ENCODE measurements around the gene TBX18.

TBX18 gene

DNA sequence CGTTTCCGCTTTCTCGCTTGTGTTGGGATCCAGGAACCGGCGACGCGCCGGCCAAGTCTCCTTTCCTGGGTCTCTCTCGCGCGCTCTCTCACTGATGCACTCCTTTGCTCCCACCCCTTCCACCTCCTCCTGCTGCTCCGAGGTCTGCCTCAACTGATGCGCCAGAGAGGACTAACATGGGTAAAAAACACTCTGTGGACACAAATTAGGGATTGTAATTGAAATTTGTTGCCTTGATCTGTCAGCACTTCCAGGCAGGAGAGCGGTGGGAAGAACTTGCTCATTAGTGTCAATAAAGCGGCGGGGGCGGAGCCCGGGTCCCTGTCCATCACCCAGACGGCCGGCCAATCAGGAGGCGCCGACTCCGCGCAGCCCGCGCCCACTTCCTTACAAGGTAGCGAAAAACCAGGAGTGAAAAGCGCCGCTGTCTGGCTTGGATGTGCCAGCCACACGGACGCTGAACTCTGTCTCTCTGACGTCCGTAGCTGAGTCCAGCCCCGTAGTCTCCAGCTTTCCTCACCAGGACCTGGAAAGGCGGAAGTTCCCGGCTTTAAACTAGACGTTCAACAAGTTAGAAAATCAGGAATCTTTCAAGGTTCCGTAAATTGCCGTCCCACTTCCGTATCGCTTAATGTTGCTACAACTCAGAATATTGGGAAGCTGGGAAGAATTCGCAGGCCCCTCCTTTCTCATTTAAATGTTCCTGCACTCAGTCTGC, at the start of gene TBX18:
TBX18 (minus strand) TSS at position 267 of the 718 bp plus-strand sequence. CDS start 417 bp downstream, outside the sequence.
- DNase-seq (ENCODE audit: low read depth): peak; percentile 99

DNA sequence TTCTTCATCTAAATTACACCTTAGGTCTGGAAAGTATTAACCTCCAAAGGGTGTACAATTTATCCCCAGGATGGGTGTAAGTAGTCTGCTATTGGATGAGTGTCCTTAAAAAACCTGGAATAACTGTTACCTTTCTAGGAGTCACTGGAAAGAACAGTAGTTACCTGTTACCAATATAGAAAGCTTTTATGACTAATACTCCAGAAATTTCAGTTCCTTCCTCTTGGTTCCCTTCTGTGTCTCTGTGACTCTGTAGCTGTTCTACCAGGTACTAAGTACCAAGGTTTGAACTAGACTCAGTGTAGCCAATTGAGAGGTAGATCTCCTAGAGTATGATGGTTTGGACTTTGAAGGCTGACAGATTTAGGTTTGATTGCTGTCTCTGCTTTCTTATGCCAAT, 47.0 kb upstream of the TBX18 start:
- no peak for DNase-seq (ENCODE audit: low read depth)

DNA sequence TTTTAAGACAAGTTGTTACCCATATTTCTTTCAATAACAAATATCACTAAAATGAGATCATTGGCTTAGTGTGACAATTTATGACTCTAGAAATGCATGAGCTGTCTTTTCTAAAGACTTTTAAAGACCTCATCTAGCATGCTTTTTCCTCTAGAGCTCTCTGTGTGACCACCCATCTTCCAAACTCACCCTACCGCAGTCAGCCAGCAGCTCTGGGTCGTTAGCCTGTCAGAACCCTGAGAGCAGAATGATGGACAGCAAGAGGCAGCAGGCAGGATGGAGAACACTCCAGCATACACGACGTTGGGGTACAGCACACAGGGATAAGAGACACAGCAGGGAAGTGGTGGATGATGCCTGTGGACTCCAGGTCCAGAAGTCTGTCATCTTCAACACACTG, 45.1 kb upstream of the TBX18 start:
- DNase-seq (ENCODE audit: low read depth): no peak

DNA sequence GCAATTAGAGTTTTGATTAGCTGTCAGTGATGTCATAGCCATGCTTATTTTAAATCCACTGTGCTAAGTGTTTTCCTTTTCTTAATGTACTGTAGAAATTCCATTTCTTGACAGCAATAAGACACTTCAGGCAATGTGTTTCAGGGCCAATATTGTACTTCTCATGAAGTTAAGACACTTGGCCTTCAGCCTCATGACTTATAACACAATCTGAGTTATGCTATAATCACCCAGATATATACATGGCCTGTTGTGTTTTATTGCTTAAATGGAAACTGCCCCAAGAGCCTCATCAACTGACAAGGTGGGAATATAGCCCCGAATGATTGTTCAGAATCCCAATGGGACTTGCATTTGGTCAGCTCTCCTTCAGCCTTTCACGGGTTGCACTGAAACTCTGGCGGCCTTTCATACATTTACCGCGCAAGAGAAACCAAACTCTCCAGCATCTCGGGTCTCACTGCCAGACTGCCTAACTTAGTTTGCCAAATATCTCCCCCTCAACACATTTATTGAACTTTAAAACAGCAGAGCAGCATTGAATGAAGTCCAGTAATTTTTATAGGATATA, 44.2 kb upstream of the TBX18 start:
- no peak for DNase-seq (ENCODE audit: low read depth)

DNA sequence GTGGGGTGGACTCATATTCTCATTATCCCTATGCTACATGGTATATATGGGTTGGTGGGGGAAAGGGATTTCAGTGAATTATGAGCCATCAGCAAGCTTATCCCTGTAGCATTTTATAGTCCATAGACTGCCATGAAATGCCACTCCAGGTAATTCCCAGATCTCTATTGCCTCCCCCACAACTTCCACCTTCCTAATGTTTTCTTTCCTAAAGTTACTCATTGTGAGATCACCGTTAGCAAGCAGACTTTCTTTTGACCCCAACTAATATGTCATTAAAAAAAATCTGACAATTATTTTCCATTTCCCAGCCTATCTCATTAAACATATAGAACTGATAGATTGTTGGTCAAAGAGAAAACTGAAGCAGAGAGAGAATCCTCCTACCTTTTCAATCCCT, 40.7 kb upstream of the TBX18 start:
- no peak for DNase-seq (ENCODE audit: low read depth)

DNA sequence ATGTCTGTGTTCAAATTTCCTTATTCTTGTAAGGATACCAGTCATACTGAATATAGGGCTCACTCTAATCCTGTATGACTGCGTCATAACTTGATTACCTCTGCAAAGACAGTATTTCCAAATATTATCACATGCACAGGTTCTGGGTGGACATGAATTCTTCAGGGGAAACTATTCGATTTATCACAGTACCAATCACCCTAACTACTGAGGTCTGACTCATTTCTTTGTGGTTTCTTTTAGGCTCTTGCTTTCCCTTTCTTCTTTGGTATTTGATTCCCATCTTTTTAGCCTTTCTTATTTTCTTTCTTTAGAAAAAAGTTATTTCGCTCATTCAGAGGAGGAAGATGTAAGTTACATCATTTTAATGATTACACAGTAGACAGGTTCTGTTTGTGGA, 40.3 kb upstream of the TBX18 start:
- peak; percentile 3 for DNase-seq (ENCODE audit: low read depth)

DNA sequence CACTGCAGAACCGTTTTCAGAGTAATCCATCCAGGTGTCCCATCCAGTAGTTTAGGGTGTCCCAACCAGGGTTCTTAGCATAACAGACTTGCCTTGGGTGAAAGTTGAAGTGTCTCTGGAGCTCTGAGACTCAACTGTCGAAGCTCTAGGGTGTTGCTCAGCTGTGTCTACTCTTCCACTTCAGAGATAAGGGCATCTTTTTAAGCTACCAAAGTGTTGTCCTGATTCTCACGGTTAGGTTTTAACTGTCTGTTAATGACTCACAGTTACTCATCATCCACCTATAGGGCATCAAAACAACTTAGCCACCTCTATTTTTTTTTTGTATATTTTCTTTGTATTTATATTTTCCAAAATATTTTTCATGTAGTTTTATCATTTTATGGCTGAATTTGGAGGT, 36.9 kb upstream of the TBX18 start:
- DNase-seq (ENCODE audit: low read depth): no peak

DNA sequence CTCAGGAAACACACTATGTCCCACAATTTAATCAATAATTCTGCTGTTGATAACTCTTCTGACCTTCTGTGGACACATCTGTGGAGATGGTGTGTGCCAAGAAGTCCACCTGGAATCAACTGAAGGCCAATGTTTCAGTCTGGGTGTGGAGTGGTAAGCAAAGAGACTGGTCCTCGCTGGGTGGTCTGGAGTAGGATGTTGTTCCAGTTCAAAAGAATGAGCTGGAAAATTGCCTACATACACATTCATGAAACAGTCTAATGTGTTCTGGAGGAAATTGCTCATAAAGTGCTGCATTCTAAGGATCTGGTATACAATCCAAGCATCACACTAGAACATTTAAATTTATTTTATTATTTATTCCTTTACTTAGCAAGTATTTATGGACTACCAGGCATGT, 33.9 kb upstream of the TBX18 start:
- peak; percentile 27 for DNase-seq (ENCODE audit: low read depth)

DNA sequence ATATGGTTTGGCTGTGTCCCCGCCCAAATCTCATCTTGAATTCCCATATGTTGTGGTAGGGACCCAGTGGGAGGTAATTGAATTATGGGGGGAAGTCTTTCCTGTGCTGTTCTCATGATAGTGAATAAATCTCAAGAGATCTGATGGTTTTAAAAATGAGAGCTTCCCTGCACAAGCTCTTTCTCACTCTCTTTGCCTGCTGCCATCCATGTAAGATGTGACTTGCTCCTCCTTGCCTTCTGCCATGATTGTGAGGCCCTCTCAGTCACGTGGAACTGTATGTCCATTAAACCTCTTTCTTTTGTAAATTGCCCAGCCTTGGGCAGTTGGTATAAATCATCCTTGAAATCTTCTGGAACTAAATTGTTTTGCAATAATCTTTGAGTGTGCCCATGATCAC, 31.9 kb upstream of the TBX18 start:
- no peak for DNase-seq (ENCODE audit: low read depth)

DNA sequence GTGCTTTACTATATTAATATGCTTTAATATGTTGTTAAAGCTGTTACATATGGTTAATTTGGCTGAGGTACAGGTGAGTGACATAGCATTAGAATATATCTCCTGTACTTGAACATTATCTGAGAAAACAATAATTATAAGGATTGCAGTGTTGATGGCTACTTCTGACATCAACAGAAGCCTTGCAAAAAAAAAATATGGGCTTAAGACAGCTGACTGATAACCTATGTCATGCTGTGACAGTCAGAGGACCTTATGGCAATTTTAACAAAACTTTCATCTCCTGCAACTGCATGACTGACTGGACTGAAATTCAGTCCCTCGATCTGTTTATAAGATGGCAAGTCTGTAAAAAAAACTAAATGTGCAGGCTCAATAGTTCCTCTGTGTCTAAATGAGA, 27.5 kb upstream of the TBX18 start:
- DNase-seq (ENCODE audit: low read depth): no peak

DNA sequence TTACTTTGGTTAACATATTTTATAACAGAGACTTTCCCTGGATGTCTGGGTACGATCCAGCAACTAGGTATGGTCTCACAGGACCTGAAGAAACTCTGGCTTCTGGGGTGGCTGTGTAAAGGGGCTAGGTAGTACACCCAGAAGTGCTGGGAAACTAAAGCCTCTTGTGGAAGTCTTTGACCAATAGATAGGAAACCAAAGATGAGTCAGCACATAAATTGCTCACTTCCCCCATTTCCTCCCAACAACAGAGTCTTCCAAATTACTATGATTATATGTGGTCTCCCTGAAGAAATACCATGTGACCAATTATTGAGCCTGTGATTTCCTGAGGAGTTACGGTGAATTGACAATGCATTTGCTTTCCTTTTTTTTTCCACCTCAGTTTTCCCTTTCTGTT, 26.8 kb upstream of the TBX18 start:
- peak; percentile 49 for DNase-seq (ENCODE audit: low read depth)

DNA sequence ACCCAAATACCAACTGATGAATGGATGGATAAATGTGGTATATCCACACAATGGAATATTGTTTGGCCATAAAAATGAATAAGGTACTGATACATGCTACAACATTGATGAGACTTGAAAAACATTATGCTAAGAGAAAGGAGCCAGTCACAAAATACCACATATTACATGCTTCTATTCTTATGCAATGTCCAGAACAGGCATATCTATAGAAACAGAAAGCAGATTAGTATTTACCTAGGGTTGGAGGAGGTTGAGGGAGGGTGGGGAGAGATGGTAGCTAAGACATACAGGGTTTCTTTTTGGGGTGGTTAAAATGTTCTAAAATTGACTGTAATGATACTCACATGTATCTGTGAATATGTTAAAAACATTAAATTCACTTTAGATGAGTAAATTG, 24.8 kb upstream of the TBX18 start:
- no peak for DNase-seq (ENCODE audit: low read depth)

DNA sequence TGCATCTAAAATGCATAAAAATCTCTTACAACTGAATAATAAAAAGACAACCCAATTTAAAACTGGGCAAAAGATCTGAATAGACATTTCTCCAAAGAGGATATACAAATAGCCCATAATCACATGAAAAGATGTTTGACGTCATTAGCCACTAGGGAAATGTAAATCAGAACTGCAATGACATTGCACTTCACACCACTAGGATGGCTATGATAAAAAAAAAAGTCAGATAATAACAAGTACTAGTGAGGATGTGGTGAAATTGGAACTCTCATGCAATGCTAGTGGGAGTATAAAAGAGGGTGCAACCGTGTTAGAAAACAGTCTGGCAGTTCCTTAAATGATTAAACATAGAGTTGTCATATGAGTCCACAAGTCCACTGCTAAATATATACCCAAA, 24.3 kb upstream of the TBX18 start:
- DNase-seq (ENCODE audit: low read depth): no peak

DNA sequence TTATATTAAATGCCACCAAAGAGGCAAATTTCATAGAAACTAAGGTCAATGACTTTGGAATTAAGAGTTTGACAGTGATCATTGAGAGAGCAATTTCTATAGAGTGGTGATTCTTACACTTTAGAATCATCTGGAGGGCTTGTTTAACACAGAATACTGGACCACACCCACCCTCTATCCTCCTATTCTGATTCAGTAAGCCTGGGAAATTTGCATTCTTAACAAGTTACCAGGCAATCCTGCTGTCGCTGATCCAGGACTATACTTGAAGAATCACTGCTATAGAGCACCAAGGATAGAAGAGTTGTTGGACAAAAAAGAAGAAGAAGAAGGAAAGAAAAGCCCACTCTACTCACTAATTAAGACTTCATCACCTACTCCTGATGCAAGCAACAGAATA, 21.3 kb upstream of the TBX18 start:
- DNase-seq (ENCODE audit: low read depth): no peak

DNA sequence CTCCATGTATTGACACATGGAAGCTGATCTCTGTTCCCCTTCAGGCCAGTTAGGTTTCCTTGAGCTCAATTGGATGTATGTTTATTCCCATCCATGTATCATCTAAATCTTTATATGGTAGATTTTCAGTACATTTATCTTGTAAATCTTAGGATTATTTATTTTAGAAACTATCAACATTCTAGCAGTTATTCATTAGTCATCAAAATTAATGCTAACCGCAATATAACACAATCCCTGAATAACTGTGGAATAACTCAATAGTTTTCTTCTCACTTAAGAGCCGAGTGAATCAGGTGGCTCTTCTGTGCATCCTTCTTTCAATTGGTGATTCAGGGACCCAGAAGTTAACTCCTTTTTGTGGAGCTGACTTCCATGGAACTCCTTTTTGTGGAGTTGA, 15.5 kb upstream of the TBX18 start:
- DNase-seq (ENCODE audit: low read depth): no peak

DNA sequence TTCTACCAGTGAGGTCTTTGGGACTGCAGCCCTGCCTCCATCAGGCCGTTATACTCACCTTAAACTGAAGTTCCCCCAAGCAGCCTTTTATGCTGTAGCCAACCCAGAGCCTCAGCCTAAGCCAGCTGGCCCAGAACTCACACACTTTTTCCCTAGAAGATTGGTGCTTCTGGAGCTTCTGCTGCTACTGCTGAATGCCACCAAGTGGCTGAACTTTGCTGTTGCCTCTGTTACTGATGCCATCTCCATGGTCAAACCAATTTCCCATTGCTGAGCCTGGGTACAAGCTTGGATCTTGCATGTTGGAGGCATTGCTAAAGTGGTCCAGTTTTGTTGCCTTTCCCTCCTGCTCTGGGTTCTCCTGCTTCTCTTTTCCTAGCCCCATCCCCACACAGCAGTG, 15.0 kb upstream of the TBX18 start:
- peak; percentile 33 for DNase-seq (ENCODE audit: low read depth)

DNA sequence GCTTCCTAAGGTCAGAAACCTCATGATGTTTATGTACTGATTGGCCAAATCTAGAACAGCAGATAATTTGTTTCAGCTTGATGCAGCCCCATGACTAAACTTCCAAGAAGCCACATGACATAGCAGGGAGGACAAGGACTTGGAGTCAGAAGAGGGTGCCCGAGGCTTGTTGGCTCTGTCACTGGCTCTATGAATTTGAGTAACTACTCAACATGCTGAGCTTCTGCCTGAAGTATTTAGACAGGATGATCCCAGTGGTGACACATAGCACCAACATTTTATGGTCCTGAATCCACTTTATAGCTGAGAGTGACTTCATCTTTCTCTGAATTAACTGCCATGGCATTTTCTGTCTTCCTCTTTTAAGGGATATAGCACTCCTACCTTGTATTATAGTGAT, 13.5 kb upstream of the TBX18 start:
- peak; percentile 92 for DNase-seq (ENCODE audit: low read depth)

DNA sequence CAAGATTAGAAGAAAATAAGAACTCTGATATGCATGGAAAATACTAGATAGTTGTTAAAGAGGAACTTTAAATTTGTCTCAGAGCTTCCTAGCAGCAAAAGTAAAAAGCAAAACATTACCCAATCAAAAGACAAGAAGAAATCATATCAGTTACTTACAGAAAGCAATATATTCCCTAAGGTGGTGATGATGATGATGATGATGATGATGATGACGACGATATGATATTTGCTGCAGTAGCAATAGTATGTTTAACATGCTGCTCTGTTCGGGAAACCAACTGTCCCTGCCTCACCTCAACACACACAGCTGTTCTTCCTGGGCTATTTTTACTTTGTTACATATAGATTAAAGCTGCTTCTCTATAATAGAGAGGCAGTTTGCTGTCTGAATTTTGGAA, 12.0 kb upstream of the TBX18 start:
- DNase-seq (ENCODE audit: low read depth): no peak

DNA sequence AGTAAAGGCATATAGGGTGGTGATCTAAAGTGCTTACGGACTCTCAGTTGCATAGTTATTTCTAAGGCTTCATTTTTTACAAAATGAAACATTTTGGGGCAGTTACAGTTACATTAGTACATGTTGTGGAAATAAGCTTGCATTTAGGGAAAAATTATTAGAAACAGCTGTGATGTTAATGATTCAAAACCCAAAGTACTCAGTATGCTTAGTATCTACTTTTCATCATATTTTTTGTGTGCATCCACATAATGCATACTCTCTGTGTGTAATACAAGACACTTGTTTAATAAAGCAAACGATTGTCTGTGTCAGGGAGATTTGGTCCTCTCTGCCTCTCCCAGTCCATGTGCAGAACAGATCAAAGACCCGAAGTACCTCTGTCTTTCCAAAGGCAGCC, 11.4 kb upstream of the TBX18 start:
- DNase-seq (ENCODE audit: low read depth): no peak

DNA sequence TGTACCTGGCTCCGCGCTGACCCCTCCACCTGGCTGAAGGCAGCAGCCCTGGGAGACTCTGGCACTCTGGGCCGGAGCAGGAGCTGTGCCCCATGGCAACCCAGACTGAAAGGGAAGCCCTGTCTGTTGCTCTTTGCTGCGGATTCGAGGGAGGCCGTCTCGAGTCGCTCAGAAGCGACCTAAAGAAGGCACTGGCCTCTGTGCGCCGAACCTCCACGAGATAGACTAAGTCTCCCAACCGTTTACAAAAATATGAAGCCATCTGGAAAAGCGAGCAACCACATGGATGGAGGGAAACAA, 10.5 kb upstream of the TBX18 start:
- DNase-seq (ENCODE audit: low read depth): no peak

DNA sequence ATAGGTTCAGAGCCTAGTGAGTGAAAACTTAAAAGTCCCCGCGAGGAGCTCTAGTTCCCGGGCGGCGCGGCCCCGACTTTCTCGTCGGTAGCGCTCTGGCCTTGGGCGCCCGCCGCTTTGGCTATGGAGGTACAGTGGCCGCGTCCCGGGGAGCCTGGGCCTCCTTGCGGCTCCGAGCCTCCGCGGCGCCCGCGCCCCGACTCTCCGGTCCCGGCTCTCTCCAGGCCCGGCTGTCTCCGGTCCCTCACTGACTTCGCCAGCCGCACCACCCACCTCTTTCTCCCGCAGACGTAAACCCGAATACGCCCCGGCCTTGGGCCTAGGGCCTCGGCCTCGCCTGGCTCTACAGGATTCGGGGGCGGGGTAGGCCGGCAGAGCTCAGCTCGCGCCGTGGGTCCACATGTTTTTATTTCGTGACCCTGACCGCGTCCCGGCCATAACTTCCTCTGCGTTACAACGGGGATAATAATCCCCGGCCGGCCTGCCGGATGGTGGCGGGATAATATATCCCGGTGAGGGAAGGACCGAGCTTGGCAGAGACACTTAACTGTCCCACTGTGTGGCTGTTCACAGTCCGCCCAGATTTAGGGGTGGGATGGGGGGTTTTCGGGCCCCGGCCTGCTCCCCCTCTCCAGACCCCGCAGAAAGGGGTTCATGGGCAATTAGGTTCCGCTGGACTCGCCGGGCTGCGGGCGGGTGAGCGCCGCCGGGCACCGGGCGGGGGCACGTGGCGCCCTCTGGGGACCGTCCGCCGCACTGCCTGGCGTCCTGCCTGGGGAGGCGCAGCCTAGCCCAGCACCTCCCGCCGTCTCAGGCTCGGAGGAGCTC, 10.0 kb upstream of the TBX18 start:
- peak; percentile 58 for DNase-seq (ENCODE audit: low read depth)

DNA sequence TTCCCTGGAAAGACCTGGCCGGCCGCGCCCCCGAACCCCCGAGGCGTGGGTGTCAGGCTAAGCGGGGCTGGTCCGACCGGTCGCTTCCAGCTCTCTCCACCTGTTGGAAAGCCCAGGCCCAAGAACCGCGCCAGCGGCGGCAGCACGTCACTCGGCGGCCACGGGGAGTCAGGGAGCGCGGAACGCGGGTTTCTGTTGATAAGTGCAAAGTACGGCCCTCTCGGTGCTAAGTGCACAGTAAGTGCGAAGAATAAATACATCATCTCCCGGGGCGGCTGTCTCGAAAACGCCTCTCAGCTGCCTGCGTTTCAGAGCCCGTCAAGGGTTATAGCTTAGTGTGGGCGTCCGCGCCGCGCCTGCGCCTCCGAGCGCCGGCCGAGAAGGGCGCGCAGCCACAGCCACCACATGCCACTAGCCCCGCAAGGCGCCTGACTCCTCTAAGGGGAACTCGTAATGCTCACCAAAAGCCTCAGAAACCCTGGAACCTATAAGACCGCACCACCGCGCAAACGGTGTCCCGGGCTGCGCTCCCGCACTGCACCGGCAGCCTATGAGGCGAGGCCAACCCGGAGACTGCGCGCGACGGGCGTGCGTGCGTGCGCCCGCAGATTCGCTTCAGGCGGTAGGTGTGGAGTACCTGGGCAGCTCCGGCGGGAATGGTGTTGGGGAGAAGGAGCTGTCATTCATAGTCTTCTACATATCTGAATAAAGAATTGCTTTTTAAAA, 9.2 kb upstream of the TBX18 start:
- DNase-seq (ENCODE audit: low read depth): peak; percentile 39

DNA sequence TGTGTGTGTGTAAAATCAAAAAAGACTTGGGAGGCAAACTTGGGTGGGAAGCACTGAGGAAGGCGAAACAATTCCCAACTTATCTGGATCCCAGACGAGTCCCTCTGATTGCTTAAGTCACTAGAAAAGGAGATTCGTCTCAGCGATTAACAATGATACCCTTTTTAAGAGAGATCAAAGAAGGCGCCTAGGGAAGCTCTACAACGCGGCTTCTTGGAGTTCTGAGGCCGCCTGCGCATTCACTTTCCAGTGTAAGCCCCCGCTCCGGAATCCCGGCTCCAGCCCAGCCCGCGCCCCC, 8.7 kb upstream of the TBX18 start:
- DNase-seq (ENCODE audit: low read depth): no peak

Measured in EH (cell line).